Astrocyte of the cerebellum (primary cell): ENCODE measurements around the gene EIF4E2.

Experiments
- DNase-seq: peaks from one replicate; pipeline ENCODE4 v3.0.0-alpha.2; 2011; ENCODE audit warnings: low read depth
- H3K4me3 ChIP-seq: 2 replicates; pipeline ENCODE4 v1.5.1; 2011; ENCODE audit warnings: mild to moderate bottlenecking, low read depth, low read length, moderate library complexity
- in situ Hi-C: cut with HindIII; loops from 2 replicates; pipeline ENCODE4 v1.10.0; 2017; ENCODE audit warnings: low sequenced_read_pairs
- TF ChIP-seq, protein P1 (sequence below): IDR thresholded peaks from 2 replicates; pipeline ENCODE4 v1.5.1; 2012; ENCODE audit warnings: low read length, low read depth, moderate library complexity, mild to moderate bottlenecking; ENCODE audit errors: missing control alignments

Gene EIF4E2

GRCh38 chr2:232611559-232612218 lies 61.2 kb downstream of the EIF4E2 start:
- in situ Hi-C loops = no loop called here
- DNase-seq = peak; percentile 23
- TF ChIP-seq, protein P1, sequence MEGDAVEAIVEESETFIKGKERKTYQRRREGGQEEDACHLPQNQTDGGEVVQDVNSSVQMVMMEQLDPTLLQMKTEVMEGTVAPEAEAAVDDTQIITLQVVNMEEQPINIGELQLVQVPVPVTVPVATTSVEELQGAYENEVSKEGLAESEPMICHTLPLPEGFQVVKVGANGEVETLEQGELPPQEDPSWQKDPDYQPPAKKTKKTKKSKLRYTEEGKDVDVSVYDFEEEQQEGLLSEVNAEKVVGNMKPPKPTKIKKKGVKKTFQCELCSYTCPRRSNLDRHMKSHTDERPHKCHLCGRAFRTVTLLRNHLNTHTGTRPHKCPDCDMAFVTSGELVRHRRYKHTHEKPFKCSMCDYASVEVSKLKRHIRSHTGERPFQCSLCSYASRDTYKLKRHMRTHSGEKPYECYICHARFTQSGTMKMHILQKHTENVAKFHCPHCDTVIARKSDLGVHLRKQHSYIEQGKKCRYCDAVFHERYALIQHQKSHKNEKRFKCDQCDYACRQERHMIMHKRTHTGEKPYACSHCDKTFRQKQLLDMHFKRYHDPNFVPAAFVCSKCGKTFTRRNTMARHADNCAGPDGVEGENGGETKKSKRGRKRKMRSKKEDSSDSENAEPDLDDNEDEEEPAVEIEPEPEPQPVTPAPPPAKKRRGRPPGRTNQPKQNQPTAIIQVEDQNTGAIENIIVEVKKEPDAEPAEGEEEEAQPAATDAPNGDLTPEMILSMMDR = peak; percentile 75
- H3K4me3 ChIP-seq = no peak overlapping the region

GRCh38 chr2:232613538-232614134 lies 63.1 kb downstream of the EIF4E2 start:
- H3K4me3 ChIP-seq = no peak overlapping the region
- DNase-seq = no peak
- in situ Hi-C loops = no loop called here
- TF ChIP-seq, protein P1 = no peak

- no peak overlapping the region for H3K4me3 ChIP-seq
- in situ Hi-C loops = no loop called here
- TF ChIP-seq, protein P1 = no peak
- no peak for DNase-seq
Measured at GRCh38 chr2:232615339-232615738, 64.8 kb downstream of the EIF4E2 start.
